ENCODE measurements around the gene KLHL28.

The KLHL28 gene

GRCh38 chr14:44961554-44962333, at the start of gene KLHL28, which contains the start of gene TOGARAM1:
Gene KLHL28, minus strand, starts transcription at chr14:44961947. Its CDS starts 16,019 bp downstream, at chr14:44945928.
Gene TOGARAM1, plus strand, starts transcription at chr14:44962190. Its CDS starts 232 bp downstream, at chr14:44962422.
- peak; percentile 100 for DNase-seq

- DNase-seq, result no peak
Observed at GRCh38 chr14:45003924-45004323, 42.2 kb upstream of the KLHL28 start.

DNA sequence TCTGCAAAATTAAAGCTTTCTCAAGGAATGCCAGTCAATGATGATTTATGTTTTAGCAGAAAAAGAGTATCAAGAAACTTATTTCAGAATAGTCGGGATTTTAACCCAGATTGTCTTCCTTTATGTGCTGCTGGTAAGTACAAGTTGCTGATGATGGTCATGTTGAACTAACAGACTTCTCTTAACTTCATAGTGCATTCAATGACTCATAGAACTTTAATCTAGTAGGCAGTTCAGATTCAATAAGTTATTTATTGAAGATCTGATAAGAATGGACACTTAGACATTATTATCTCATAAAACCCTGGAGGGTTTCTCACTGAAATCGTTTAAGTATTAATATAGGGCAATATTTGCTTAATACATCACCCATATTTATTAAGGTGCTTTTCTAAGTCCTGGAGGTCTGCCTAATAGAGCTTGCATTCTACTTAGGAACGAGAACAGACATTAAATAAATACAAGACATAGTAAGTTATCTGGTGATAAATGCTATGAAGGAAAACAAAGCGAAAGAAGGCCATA, 34.1 kb upstream of the KLHL28 start:
- DNase-seq, result no peak

GRCh38 chr14:44995196-44995595, 33.4 kb upstream of the KLHL28 start:
- DNase-seq, result no peak

GRCh38 chr14:44990533-44990932, 28.8 kb upstream of the KLHL28 start:
- no peak for DNase-seq

GRCh38 chr14:44989497-44990440, 28.0 kb upstream of the KLHL28 start:
- no peak for DNase-seq

DNA sequence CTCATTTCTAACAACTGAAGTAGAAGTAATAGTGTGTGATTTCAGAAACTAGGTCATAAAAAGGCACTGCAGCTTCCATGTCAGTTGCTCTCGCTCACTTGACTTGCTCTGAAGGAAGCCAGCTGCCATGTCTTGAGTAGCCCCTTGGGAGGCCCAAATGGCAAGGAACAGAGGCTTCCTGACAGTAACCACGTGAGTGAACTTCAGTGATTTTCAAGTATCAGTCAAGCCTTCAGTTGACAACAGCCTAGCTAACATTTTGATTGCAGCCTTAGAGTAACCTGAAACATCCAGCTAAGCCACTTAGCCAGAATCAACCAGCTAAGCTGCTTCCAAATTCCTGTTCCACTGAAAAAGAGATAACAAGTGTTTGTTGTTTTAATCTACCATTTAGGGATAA, 26.9 kb upstream of the KLHL28 start:
- DNase-seq, result peak; percentile 99

DNA sequence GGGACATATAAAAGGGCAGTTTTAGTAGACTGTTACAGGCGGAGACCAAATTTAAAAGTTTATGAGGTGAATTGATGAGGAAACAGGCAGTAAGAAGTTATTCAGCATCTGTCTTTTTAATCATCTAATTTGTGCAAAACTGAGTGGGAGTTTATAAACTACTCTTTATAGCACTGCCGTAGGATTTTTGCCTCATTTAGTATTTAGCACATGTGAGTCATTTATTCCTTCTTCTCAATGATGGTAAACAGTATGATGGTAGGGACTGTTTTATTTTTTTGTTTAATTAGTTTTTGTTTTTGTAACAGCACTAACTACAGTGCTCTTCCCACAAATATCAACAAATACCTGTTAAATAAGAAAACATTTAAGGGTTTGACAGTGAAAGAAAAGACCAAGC, 20.8 kb upstream of the KLHL28 start:
- DNase-seq, result no peak

DNA sequence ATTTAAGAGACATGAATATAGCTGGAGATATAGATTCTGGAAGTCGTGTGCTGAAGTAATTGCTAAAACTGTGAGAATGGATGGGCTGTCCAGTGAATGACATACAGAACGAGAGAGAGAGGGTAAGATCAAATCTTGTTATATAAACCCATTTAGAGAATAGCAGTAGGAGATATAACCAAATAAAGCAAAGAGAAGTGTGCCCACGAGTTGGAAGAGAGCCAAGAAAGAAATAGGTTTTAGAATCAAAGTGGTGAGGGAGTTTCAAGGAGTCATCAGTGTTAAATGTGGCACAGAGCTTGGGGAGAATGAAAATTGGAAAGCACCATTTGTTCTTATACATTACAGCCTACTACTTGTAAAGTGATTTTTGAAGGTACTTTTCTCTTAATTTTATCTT, 19.5 kb upstream of the KLHL28 start:
- DNase-seq, result peak; percentile 29

DNA sequence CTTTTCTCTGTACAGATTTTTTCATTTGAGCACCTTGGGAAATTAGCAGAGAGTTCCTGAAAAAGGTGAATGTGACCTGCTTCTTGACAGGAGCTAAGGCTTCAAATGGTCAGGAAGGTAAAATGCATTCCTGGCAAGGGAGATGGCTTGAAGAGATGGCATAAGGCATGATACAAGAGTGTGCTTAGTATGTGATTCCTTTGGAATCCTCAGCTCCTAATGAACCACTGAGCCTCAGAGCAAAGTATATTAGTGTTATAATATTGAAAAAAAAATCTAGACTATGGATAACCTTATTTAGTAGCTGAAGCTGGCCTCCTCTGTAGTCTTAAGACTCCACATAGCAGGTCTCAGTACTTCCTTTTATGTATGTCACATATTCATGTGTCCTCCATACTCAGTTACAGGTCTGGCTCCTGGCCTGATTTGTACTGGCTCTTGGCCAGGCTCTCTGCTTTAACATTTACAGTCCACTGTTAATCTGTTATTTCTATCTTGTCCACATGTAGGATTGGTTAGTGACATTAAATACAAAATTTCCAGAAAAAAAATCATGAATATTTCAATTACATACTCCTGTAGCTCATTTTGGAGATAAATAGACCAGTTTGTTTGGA, 18.1 kb upstream of the KLHL28 start:
- DNase-seq, result no peak

- no peak for DNase-seq
Observed at GRCh38 chr14:44979273-44979672, 17.5 kb upstream of the KLHL28 start.

- DNase-seq, result no peak
Observed at GRCh38 chr14:44971459-44971858, 9.7 kb upstream of the KLHL28 start.

DNA sequence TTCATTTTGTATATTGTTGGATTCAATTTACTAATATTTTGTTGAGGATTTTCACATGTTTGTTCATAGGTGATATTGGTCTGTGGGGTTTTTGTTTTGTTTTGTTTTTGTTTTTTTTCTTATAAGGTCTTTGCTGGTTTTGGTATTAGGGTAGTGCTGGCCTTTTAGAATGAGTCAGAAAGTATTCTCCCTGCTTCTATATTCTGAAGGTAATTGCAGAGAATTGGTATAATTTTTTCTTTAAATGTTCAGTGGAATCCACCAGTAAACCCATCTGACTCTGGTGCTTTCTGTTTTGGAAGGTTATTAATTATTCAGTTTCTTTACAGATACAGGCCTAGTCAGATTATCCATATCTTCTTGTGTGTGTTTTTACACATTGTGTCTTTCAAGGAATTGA, 9.2 kb upstream of the KLHL28 start:
- DNase-seq, result no peak

GRCh38 chr14:44968714-44969113, 7.0 kb upstream of the KLHL28 start:
- no peak for DNase-seq

DNA sequence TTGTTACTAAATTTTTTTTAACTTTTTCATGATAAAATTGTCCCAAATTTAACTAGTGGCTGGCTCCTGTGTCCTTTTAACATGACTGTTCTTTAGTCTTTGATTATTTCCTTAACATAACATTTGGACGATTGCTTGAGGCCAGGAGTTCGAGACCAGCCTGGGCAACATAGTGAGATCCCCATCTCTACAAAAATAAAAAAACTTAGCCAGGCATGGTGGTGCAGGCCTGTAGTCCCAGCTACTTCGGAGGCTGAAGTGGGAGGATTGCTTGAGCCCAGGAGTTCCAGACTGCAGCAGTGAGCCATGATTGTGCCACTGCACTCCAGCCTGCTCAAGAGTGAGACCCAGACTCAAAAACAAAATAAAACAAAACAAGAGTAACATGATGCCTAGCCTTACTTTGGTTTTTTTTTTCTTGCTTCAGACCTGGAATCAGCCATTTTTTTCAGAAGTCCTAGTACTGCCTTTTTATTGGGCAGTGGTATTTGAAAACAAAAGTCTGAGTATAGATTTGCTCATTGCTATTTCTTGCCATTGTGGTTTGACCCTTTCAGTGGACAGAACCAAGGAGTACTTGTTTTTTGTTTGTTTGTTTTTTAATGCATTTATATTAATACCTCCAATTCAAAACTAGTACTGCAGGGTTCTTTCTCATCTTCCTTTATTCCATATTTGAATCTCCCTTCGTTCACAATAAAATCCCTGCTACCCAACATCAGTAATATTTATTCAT, 5.0 kb upstream of the KLHL28 start:
- DNase-seq, result no peak

GRCh38 chr14:44963775-44964380, 2.1 kb upstream of the KLHL28 start:
- peak; percentile 37 for DNase-seq

GRCh38 chr14:44963044-44963528, 1.3 kb upstream of the KLHL28 start:
- DNase-seq, result no peak

DNA sequence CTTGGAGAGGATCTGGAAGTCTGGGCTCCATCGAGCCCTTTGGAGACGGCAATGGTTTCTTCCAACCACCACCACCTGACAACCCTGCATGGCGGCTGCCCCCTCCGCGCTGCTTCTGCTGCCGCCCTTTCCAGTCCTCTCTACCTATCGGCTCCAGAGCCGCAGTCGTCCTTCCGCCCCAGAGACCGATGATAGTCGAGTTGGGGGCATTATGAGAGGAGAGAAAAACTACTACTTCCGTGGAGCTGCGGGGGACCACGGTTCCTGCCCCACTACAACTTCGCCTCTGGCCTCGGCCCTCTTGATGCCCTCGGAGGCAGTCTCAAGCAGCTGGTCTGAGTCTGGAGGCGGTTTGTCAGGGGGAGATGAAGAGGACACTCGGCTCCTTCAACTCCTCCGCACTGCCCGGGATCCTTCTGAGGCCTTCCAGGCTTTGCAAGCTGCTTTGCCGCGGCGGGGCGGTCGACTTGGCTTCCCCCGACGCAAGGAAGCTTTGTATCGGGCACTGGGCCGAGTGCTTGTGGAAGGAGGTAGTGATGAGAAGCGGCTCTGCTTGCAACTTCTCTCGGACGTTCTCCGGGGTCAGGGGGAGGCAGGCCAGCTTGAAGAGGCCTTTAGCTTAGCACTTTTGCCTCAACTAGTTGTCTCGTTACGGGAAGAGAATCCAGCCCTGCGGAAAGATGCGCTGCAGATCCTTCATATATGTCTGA, 742 bp upstream of the KLHL28 start:
- no peak for DNase-seq

DNA sequence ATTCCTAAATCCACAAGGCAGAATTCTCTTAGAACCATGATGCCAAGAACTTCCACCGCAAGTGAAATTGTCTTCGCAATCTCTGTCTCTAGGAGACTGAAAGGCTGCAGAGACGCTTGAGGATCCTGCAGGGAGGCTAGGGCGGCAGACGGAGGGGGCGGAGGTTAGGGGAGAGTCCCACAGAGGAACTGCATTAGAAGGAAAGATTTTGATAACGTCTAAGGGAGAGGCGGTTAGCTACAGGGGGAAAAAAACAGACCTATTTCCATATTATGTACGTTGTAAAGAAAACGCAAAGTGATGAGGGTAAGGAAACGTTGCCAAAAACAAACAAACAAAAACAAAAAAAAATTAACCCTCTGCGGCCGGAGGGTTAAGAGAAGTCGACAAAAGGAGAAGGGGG, 595 bp downstream of the KLHL28 start:
- DNase-seq, result no peak

- no peak for DNase-seq
Observed at GRCh38 chr14:44960646-44961045, 1.1 kb downstream of the KLHL28 start.

- no peak for DNase-seq
Observed at GRCh38 chr14:44960146-44960545, 1.6 kb downstream of the KLHL28 start.

Measured in NCI-H524 treated with DMSO at 0.1 percent for 48 hours (cell line).